ENCODE results near the gene CMIP.

The CMIP gene

GRCh38 chr16:81542609-81543570, 98.3 kb downstream of the CMIP start:
- no peak for TF ChIP-seq CTCF (IDR thresholded peaks at IDR 0.05; ENCODE audit: low read depth, low read length)
- DNase-seq (ENCODE audit: low read depth, low spot score) = no peak
- in situ Hi-C loops (cut with HindIII; ENCODE audit: low sequenced_read_pairs) = no loop called here
- H3K4me3 ChIP-seq (ENCODE audit: low read depth, low read length) = no peak overlapping the region

GRCh38 chr16:81543571-81543970, 99.0 kb downstream of the CMIP start:
- in situ Hi-C loops (cut with HindIII; ENCODE audit: low sequenced_read_pairs) = no loop called here
- H3K4me3 ChIP-seq (ENCODE audit: low read depth, low read length) = no peak overlapping the region
- TF ChIP-seq CTCF (IDR thresholded peaks at IDR 0.05; ENCODE audit: low read depth, low read length) = no peak

GRCh38 chr16:81544261-81544660, 99.7 kb downstream of the CMIP start:
- H3K4me3 ChIP-seq (ENCODE audit: low read depth, low read length) = no peak overlapping the region
- DNase-seq (ENCODE audit: low read depth, low spot score) = no peak
- in situ Hi-C loops (cut with HindIII; ENCODE audit: low sequenced_read_pairs) = no loop called here
- TF ChIP-seq CTCF (IDR thresholded peaks at IDR 0.05; ENCODE audit: low read depth, low read length) = no peak

More at GRCh38 chr16:81543571-81543970, 99.0 kb downstream of the CMIP start:
- DNase-seq (ENCODE audit: low read depth, low spot score) = no peak

GRCh38 chr16:81544700-81545271, 100.2 kb downstream of the CMIP start:
- no peak for TF ChIP-seq CTCF (IDR thresholded peaks at IDR 0.05; ENCODE audit: low read depth, low read length)
- in situ Hi-C loops (cut with HindIII; ENCODE audit: low sequenced_read_pairs) = no loop called here
- no peak for DNase-seq (ENCODE audit: low read depth, low spot score)
- no peak overlapping the region for H3K4me3 ChIP-seq (ENCODE audit: low read depth, low read length)

- in situ Hi-C loops (cut with HindIII; ENCODE audit: low sequenced_read_pairs) = no loop called here
- no peak for DNase-seq (ENCODE audit: low read depth, low spot score)
- no peak for TF ChIP-seq CTCF (IDR thresholded peaks at IDR 0.05; ENCODE audit: low read depth, low read length)
- H3K4me3 ChIP-seq (ENCODE audit: low read depth, low read length) = no peak overlapping the region
These were observed 101.1 kb downstream of the CMIP start for GRCh38 chr16:81545470-81546250.

- no peak for TF ChIP-seq CTCF (IDR thresholded peaks at IDR 0.05; ENCODE audit: low read depth, low read length)
- in situ Hi-C loops (cut with HindIII; ENCODE audit: low sequenced_read_pairs) = no loop called here
- no peak for DNase-seq (ENCODE audit: low read depth, low spot score)
- no peak overlapping the region for H3K4me3 ChIP-seq (ENCODE audit: low read depth, low read length)
These were observed 102.2 kb downstream of the CMIP start for GRCh38 chr16:81546781-81547180.
